Natural killer cell (primary cell): ENCODE measurements around the gene PRRX2. TPM values are rescaled to one million over a fixed set of nuclear protein-coding genes. Genes with fewer than 3 reads are reported as not detected.

ENCODE experiments used
- ATAC-seq, 3 donors: fragments of 150-1000 bp in 2 of 3; fragments of 200-7000 bp in 1 of 3; cut with Tn5 transposase; 1 replicate in 1 of 3; 2 replicates in 2 of 3; pipeline ENCODE4 v1.10.0; 2021; ENCODE audit warnings: mild to moderate bottlenecking in 2 of 3, moderate library complexity in 2 of 3
- DNase-seq, 2 donors: peaks; one replicate each; pipeline versions ENCODE4 v3.0.0 to v3.0.0-alpha.2; 2013 to 2021; ENCODE audit warnings: mixed read lengths in 1 of 2
- H3K27ac ChIP-seq: one replicate; pipeline ENCODE4 v1.5.1; 2013; ENCODE audit warnings: mild to moderate bottlenecking, low read length
- H3K27me3 ChIP-seq: one replicate; pipeline ENCODE4 v1.6.1; 2013; ENCODE audit warnings: low read length; ENCODE audit not compliant: control insufficient read depth, insufficient read depth
- H3K36me3 ChIP-seq: one replicate; pipeline ENCODE4 v1.6.1; 2013; ENCODE audit warnings: low read length; ENCODE audit not compliant: control insufficient read depth, insufficient read depth
- H3K4me1 ChIP-seq: one replicate; pipeline ENCODE4 v1.6.1; 2013; ENCODE audit warnings: low read length; ENCODE audit not compliant: control insufficient read depth, insufficient read depth
- H3K4me3 ChIP-seq: one replicate; pipeline ENCODE4 v1.5.1; 2013; ENCODE audit warnings: low read length
- H3K9me3 ChIP-seq: one replicate; pipeline ENCODE4 v1.6.1; 2013; ENCODE audit warnings: low read length; ENCODE audit not compliant: control insufficient read depth, insufficient read depth
- H3K27ac Mint-ChIP-seq, 2 donors: one replicate each; pipeline ENCODE4 v1.8.0; 2022; ENCODE audit warnings: mild to moderate bottlenecking in 2 of 2, mixed read lengths in 2 of 2, moderate library complexity in 1 of 2
- H3K27me3 Mint-ChIP-seq, 2 donors: one replicate each; pipeline ENCODE4 v1.8.0; 2022; ENCODE audit warnings: low read depth in 2 of 2, mixed read lengths in 2 of 2
- H3K36me3 Mint-ChIP-seq: one replicate; pipeline ENCODE4 v1.8.0; 2022; ENCODE audit warnings: mixed read lengths
- H3K4me1 Mint-ChIP-seq, 2 donors: one replicate each; pipeline ENCODE4 v1.8.0; 2022; ENCODE audit warnings: mixed read lengths in 2 of 2
- H3K4me3 Mint-ChIP-seq: one replicate; pipeline ENCODE4 v1.8.0; 2022; ENCODE audit warnings: mild to moderate bottlenecking, moderate library complexity, mixed read lengths
- H3K9me3 Mint-ChIP-seq, 2 donors: one replicate each; pipeline ENCODE4 v1.8.0; 2022; ENCODE audit warnings: mixed read lengths in 2 of 2
- WGBS: methylation state at CpG from one replicate; pipeline ENCODE4 v1.1.7; 2013; ENCODE audit warnings: missing lambda C conversion rate; ENCODE audit not compliant: insufficient coverage; 5-methylcytosine and 5-hydroxymethylcytosine counted together
- intact Hi-C: fragments of 100-400 bp; cut with micrococcal nuclease; formaldehyde crosslinking; loops from one replicate; pipeline ENCODE4 v1.14.2; 2022
- total RNA-seq, 4 donors: library from RNA; stranded (reverse); fragments of 120-200 nt in 1 of 4; gene quantifications; one replicate each; pipeline versions ENCODE4 v1.2.3 to v1.2.4, GENCODE V29; 2013 to 2022
- TF ChIP-seq, protein P1 (sequence below): fragments of 200-600 bp; IDR thresholded peaks from one replicate; pipeline ENCODE4 v1.8.0; 2022; ENCODE audit warnings: antibody characterized with exemption

PRRX2 gene
- total RNA-seq, 3 donors from 2014 or later (not counting 1 experiment from before 2014, with no cell fraction given): not detected

DNA sequence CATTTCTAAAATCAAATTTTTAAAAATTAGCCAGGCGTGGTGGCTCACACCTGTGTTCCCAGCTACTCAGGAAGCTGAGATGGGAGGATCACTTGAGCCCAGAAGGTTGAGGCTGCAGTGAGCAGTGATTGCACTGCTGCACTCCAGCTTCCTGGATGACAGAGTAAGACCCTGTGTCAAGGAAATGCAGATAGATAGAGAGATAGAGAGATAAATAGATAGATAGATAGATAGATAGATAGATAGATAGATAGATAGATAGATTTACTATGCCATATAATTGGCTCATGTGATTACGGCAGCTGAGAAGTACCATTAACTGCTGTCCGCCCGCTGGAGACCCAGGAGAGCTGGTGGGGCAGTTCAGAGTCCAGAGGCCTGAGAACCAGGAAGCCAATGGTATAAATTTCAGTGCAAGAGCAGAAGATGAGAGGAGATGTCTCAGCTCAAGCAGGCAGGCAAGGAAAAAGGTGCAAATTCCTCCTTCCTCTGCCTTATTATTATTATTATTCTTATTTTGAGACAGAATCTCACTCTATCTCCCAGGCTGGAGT lies 100.4 kb downstream of the PRRX2 start:
- 94% methylated on average over 4 of the region's 4 CpGs for WGBS
- H3K4me1 ChIP-seq: no peaks in the 10 kb centered on the region
- no peak overlapping the region for H3K4me3 ChIP-seq
- TF ChIP-seq, protein P1, sequence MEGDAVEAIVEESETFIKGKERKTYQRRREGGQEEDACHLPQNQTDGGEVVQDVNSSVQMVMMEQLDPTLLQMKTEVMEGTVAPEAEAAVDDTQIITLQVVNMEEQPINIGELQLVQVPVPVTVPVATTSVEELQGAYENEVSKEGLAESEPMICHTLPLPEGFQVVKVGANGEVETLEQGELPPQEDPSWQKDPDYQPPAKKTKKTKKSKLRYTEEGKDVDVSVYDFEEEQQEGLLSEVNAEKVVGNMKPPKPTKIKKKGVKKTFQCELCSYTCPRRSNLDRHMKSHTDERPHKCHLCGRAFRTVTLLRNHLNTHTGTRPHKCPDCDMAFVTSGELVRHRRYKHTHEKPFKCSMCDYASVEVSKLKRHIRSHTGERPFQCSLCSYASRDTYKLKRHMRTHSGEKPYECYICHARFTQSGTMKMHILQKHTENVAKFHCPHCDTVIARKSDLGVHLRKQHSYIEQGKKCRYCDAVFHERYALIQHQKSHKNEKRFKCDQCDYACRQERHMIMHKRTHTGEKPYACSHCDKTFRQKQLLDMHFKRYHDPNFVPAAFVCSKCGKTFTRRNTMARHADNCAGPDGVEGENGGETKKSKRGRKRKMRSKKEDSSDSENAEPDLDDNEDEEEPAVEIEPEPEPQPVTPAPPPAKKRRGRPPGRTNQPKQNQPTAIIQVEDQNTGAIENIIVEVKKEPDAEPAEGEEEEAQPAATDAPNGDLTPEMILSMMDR: no peak
- no peaks in the 10 kb centered on the region for H3K9me3 ChIP-seq
- no peaks in the 10 kb centered on the region for H3K36me3 Mint-ChIP-seq
- no peaks in the 10 kb centered on the region for H3K27me3 ChIP-seq
- H3K4me3 Mint-ChIP-seq: no peak overlapping the region
- no peaks in the 10 kb centered on the region for H3K36me3 ChIP-seq
- H3K9me3 Mint-ChIP-seq: no peaks in the 10 kb centered on the region
- no peak overlapping the region for H3K27ac ChIP-seq
- no peaks in the 10 kb centered on the region for H3K27me3 Mint-ChIP-seq
- H3K27ac Mint-ChIP-seq: no peak overlapping the region
- no peaks in the 10 kb centered on the region for H3K4me1 Mint-ChIP-seq
- DNase-seq (no peak), ATAC-seq (no peak)
- intact Hi-C loops: no loop called here

- WGBS: 96% methylated on average over 6 of the region's 6 CpGs
Measured at GRCh38 chr9:129768486-129768885, 103.0 kb downstream of the PRRX2 start.

GRCh38 chr9:129769669-129770068 lies 104.2 kb downstream of the PRRX2 start:
- no peaks in the 10 kb centered on the region for H3K9me3 ChIP-seq
- no peak overlapping the region for H3K4me3 Mint-ChIP-seq

More at GRCh38 chr9:129768486-129768885, 103.0 kb downstream of the PRRX2 start:
- no peaks in the 10 kb centered on the region for H3K27me3 ChIP-seq
- DNase-seq (no peak), ATAC-seq (no peak)
- H3K9me3 Mint-ChIP-seq: no peaks in the 10 kb centered on the region
- H3K4me1 ChIP-seq: no peaks in the 10 kb centered on the region
- H3K4me3 Mint-ChIP-seq: no peak overlapping the region
- no peak overlapping the region for H3K27ac ChIP-seq
- intact Hi-C loops: no loop called here
- H3K36me3 Mint-ChIP-seq: no peaks in the 10 kb centered on the region
- no peak overlapping the region for H3K27ac Mint-ChIP-seq
- TF ChIP-seq, protein P1: no peak
- no peaks in the 10 kb centered on the region for H3K9me3 ChIP-seq
- no peaks in the 10 kb centered on the region for H3K36me3 ChIP-seq
- H3K4me1 Mint-ChIP-seq: peaks cover 3 to 4% of the 10 kb centered on the region in 2 donors
- H3K27me3 Mint-ChIP-seq: no peaks in the 10 kb centered on the region
- no peak overlapping the region for H3K4me3 ChIP-seq

More at GRCh38 chr9:129769669-129770068, 104.2 kb downstream of the PRRX2 start:
- H3K27ac ChIP-seq: no peak overlapping the region
- Mint-ChIP-seq H3K36me3 (no peaks in the 10 kb centered on the region), H3K4me1 (peaks cover 10 to 12% of the 10 kb centered on the region in 2 donors), H3K27ac (no peak overlapping the region), H3K9me3 (no peaks in the 10 kb centered on the region), H3K27me3 (peaks cover 0 to 3% of the 10 kb centered on the region in 2 donors)
- TF ChIP-seq, protein P1: no peak
- ATAC-seq (no peak), DNase-seq (no peak)
- no peaks in the 10 kb centered on the region for H3K4me1 ChIP-seq
- intact Hi-C loops: no loop called here
- no peaks in the 10 kb centered on the region for H3K27me3 ChIP-seq
- no peak overlapping the region for H3K4me3 ChIP-seq
- WGBS: 96% methylated on average over 5 of the region's 5 CpGs
- no peaks in the 10 kb centered on the region for H3K36me3 ChIP-seq
